ENCODE measurements around the gene RHBDF2. TPM values are rescaled to one million over a fixed set of nuclear protein-coding genes. Genes with fewer than 3 reads are reported as not detected.

RHBDF2 gene
- total RNA-seq, 1 donor from 2014 or later: 12.3 TPM

- peak overlapping the region; percentile 70 for H3K27ac Mint-ChIP-seq
- DNase-seq (ENCODE audit: extremely low spot score, unreplicated experiment): no peak
- TF ChIP-seq CTCF (conservative IDR thresholded peaks at IDR 0.05): no peak
- peaks cover 80% of the 10 kb centered on the region for H3K4me1 Mint-ChIP-seq (ENCODE audit: unreplicated experiment)
- peak overlapping the region; percentile 7 for H3K4me3 Mint-ChIP-seq
- H3K9me3 Mint-ChIP-seq: no peaks in the 10 kb centered on the region
- peaks cover 7% of the 10 kb centered on the region for H3K36me3 Mint-ChIP-seq
- no peaks in the 10 kb centered on the region for H3K27me3 Mint-ChIP-seq
Observed at GRCh38 chr17:76445697-76446448, 55.4 kb downstream of the RHBDF2 start.

GRCh38 chr17:76444518-76445311 is 56.5 kb downstream of the RHBDF2 start:
- no peak for DNase-seq (ENCODE audit: extremely low spot score, unreplicated experiment)
- peaks cover 74% of the 10 kb centered on the region for H3K4me1 Mint-ChIP-seq (ENCODE audit: unreplicated experiment)
- H3K27me3 Mint-ChIP-seq: no peaks in the 10 kb centered on the region
- H3K9me3 Mint-ChIP-seq: no peaks in the 10 kb centered on the region
- TF ChIP-seq CTCF (conservative IDR thresholded peaks at IDR 0.05): no peak
- H3K36me3 Mint-ChIP-seq: peaks cover 7% of the 10 kb centered on the region
- peak overlapping the region; percentile 17 for H3K4me3 Mint-ChIP-seq
- peak overlapping the region; percentile 17 for H3K27ac Mint-ChIP-seq

- H3K27ac Mint-ChIP-seq: peak overlapping the region; percentile 7
Observed at GRCh38 chr17:76442341-76443338, 58.6 kb downstream of the RHBDF2 start.

GRCh38 chr17:76441686-76442340 is 59.4 kb downstream of the RHBDF2 start:
- Mint-ChIP-seq H3K9me3 (no peaks in the 10 kb centered on the region), H3K4me3 (no peak overlapping the region), H3K27ac (no peak overlapping the region), H3K27me3 (no peaks in the 10 kb centered on the region), H3K4me1 (ENCODE audit: unreplicated experiment) (peaks cover 70% of the 10 kb centered on the region), H3K36me3 (peaks cover 7% of the 10 kb centered on the region)
- DNase-seq (ENCODE audit: extremely low spot score, unreplicated experiment): no peak
- no peak for TF ChIP-seq CTCF (conservative IDR thresholded peaks at IDR 0.05)

More at GRCh38 chr17:76442341-76443338, 58.6 kb downstream of the RHBDF2 start:
- Mint-ChIP-seq H3K4me3 (no peak overlapping the region), H3K4me1 (ENCODE audit: unreplicated experiment) (peaks cover 76% of the 10 kb centered on the region), H3K27me3 (no peaks in the 10 kb centered on the region), H3K36me3 (peaks cover 7% of the 10 kb centered on the region), H3K9me3 (no peaks in the 10 kb centered on the region)
- no peak for DNase-seq (ENCODE audit: extremely low spot score, unreplicated experiment)
- no peak for TF ChIP-seq CTCF (conservative IDR thresholded peaks at IDR 0.05)

All from type B pancreatic cell (in vitro differentiated cells).